ENCODE measurements around the gene ABCA9. TPM values are rescaled to one million over a fixed set of nuclear protein-coding genes. Genes with fewer than 3 reads are reported as not detected.

Gene ABCA9
- total and polyA plus RNA-seq, 2 of the 13 experiments (the other 11 are each of a cell fraction or from before 2014, with no cell fraction given), result 0.04 TPM; not detected in 1

GRCh38 chr17:68963958-68964357 lies 96.8 kb downstream of the ABCA9 start (continued):
- no peak for TF ChIP-seq ZNF883 (CRISPR knock-in tag; IDR thresholded peaks at IDR 0.05; ENCODE audit: not compliant biosample characterization)

- H3K27me3 ChIP-seq (ENCODE audit: control insufficient read depth in 1 of 2, insufficient read depth in 2 of 2, low read length in 2 of 2), result no peaks in the 10 kb centered on the region
- no peak overlapping the region for H2AFZ ChIP-seq (ENCODE audit: low read length)
- peaks cover 10% of the 10 kb centered on the region for H3K4me1 ChIP-seq (ENCODE audit: insufficient read depth, low read length)
- no peaks in the 10 kb centered on the region for H4K20me1 ChIP-seq (ENCODE audit: insufficient read depth, low read length)
- H3K9ac ChIP-seq (ENCODE audit: insufficient read depth, low read depth, low read length), result no peak overlapping the region
- WGBS (ENCODE audit: low lambda C conversion rate), result 28% methylated on average over 9 of the region's 9 CpGs
- no peaks in the 10 kb centered on the region for H3K9me3 ChIP-seq (ENCODE audit: low read length)
- TF ChIP-seq SMYD3 (CRISPR knock-in tag; IDR thresholded peaks at IDR 0.05) (0 out of 2 replicates have a peak, but pooled peaks have one; percentile 24), MTERF4 (CRISPR knock-in tag; IDR thresholded peaks at IDR 0.05) (0 out of 2 replicates have a peak, but pooled peaks have one; percentile 36), MIER2 (CRISPR knock-in tag; IDR thresholded peaks at IDR 0.05) (no peak), CTCF (CRISPR knock-in tag; IDR thresholded peaks at IDR 0.05) (0 out of 2 replicates have a peak, but pooled peaks have one; percentile 10), TFDP1 (CRISPR knock-in tag; IDR thresholded peaks at IDR 0.05; ENCODE audit: borderline replicate concordance) (no peak)
- ChIA-PET CTCF (ENCODE audit: low intra/inter-chr PET ratio, low total read pairs) (no interaction called here), POLR2A (interaction anchor here (1.2 kb wide), 1 partner anchor 12 kb away, joined by 3 read pairs; no protein-coding TSS in a partner anchor)
- H3K27ac ChIP-seq (ENCODE audit: extremely low read length, insufficient read depth, low read length), result no peak overlapping the region
- no peak overlapping the region; a peak in 1 of 6 replicates for H3K4me3 ChIP-seq (replicated peaks in 1 of 3; ENCODE audit: insufficient read depth in 1 of 3, low read depth in 2 of 3, low read length in 3 of 3)
- in situ Hi-C loops (cut with HindIII; ENCODE audit: extremely low pct_ligation_motif_present, low pct_unique_long_range_greater_than_20kb), result no loop called here
- H3K36me3 ChIP-seq (replicated peaks in 1 of 2; ENCODE audit: control insufficient read depth in 1 of 2, insufficient read depth in 2 of 2, low read length in 2 of 2), result no peaks in the 10 kb centered on the region
- DNase-seq (ENCODE audit: low spot score) (no peak), FAIRE-seq (no peak), ATAC-seq (peak; percentile 71)
- H3K79me2 ChIP-seq (ENCODE audit: insufficient read depth, low read length), result no peaks in the 10 kb centered on the region
- intact Hi-C loops (cut with micrococcal nuclease; ENCODE audit: unreplicated experiment), result no loop called here
- BruUV-seq (replicated peaks), result no TSS peak
- peak overlapping the region; percentile 62 for H3K4me2 ChIP-seq (ENCODE audit: low read depth, low read length)
Measured at GRCh38 chr17:68961214-68961882, 99.4 kb downstream of the ABCA9 start.
